HG02870 (cell line): Measurements from ENCODE around the gene MRPL38.
"Not testable (repeated sequence)": the region's sequence is repeated elsewhere in the genome, so short reads cannot be mapped to it uniquely, and the experiment has no call there.

Source experiments
- ATAC-seq: cut with Tn5 transposase; IDR thresholded peaks from one replicate; pipeline ENCODE4 v1.9.1; 2021; ENCODE audit warnings: mild to moderate bottlenecking, moderate library complexity; ENCODE audit not compliant: unreplicated experiment

The MRPL38 gene

DNA sequence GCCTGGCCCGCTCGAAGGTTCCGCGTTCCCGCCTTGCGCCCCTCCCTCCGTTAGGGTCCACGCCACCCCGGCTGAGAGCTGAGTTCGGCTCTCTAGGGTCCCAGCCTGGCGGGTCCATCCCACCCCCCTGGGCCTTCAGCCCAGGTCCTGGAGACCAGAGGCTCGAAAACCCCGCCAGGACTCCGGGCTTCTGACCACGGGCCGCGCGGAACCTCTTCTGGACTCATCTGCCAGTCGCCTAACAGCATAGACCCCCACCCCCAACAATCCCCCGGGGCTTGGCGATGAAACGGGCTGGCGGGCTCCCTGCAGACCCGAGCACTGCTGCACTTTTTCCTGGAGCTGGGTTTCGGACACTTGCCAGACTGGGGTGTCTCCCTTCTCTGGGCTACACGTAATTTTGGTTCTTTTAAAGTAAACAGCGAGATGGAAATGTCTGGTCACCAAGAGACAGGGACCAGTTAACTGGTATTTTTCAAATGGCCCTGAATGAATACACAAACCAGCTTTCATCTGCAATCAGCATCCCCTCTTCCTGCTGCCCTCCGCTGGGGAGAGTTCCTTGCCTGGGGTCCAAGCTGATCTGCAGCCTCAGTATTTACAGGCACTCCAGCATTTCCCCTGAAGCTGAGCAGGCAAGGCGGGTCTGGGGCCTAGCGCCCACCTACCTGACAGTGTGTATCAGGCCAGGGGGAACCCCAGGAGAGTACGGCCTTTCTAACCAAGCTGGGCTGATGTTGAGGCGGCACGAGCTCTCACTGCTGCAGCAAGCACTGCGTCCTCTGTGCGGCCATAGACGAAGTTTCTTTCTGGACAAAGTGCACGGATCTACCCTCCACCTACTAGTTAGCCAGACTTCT is 7.3 kb downstream of the MRPL38 start:
- no peak for ATAC-seq

DNA sequence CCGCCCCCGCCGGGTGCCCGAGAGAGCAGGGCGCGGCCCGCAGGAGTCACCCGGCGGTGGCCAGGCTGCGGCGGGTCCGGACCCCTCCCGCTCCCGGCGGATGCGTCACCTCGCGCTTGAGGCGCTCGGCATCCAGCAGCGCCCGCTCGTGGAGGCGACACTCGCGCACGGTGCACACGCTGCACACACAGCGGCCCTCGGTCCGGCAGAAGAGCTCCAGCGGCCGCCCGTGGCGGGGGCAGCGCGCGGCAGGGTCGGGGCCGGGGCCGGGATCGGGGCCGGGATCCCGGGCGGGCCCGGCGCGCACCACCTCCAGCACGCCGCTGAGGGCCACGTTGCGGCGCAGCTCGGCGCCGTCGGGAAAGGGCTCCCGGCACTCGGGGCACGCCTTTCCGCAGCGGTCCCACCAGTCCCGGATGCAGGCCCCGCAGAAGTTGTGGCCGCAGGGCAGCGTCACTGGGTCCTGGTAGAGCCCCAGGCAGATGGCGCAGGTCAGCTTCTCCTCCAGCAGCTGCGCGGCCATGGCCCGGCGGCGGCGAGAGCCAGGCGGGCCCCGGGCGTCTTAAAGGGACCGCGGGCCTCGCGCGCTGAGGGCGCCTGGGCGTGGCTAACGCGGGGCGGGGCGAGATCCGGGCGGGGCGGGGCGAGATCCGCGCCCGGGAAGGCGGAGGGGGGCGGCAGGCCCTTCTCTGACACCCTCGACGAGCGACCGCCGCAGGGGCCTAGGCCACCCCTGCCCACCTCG is 8.1 kb downstream of the MRPL38 start, which contains the start of gene TRIM65:
Gene TRIM65, minus strand, starts transcription at position 537 of the 745 bp plus-strand sequence. Its CDS starts 14 bp downstream, at position 523.
- ATAC-seq, result peak; percentile 45

DNA sequence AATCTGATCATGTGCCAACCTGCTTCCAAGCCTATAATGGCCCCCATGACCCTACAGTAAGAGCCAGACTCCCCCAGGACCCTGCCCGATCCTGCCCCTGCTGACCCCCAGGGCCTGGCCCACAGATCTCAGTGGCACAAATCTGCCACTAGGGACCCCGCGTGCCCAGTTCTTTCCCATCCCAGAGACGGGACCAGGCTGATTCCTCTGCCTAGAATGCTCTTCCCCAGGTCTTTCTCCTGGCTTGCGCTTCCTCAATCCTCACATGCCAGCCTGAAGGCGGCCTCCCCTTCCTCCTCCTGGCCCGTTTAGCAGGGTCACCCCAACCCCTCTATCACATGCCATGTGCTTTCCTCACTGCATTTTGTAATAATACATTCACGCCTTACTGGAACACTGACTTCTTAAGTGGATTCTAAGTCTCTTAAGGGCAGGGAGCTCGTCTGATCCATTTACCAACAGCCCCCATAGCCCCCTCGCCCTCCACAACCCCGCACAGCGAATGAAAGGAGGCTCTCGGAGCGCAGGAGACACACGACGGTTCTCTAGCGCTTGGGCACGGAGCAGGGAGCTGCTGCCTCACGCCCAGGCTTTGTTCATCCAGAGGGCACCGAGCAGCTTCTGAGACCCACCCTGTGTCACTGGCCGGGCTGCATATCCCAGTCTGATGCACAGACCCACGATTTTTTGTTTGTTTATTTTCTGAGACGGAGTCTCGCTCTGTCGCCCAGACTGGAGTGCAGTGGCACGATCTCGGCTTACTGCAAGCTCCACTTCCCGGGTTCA is 9.1 kb downstream of the MRPL38 start:
- ATAC-seq, result no peak

DNA sequence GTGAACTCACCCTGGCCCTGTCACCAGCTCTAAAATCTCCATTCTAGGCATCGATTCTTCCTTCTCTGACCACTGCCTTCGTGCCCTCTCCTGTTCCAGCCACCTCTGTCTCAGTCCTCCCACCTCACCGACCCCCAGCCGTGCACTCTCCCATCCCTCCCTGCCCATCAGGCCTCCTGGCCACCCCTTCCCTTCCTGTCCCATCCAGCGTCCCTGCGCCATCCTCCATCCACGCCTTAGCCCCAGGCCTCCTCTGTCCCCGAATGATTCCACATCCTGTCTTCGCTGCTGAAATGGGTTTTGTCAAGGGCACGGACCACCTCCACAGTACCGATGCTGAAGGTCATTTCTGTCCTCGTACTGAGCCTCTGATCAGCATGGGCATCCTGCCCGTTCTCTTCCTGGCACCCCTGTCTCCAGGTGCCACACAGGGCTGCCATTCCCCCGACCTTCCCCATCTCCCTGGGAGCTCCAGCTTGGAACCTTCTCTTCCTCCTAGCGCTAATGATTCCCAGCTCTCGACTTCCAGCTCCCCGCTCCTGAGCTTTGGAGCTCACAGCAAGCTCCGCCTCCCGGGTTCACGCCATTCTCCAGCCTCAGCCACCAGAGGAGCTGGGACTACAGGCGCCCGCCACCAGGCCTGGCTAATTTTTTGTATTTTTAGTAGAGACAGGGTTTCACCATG is 10.5 kb downstream of the MRPL38 start:
- no peak for ATAC-seq

DNA sequence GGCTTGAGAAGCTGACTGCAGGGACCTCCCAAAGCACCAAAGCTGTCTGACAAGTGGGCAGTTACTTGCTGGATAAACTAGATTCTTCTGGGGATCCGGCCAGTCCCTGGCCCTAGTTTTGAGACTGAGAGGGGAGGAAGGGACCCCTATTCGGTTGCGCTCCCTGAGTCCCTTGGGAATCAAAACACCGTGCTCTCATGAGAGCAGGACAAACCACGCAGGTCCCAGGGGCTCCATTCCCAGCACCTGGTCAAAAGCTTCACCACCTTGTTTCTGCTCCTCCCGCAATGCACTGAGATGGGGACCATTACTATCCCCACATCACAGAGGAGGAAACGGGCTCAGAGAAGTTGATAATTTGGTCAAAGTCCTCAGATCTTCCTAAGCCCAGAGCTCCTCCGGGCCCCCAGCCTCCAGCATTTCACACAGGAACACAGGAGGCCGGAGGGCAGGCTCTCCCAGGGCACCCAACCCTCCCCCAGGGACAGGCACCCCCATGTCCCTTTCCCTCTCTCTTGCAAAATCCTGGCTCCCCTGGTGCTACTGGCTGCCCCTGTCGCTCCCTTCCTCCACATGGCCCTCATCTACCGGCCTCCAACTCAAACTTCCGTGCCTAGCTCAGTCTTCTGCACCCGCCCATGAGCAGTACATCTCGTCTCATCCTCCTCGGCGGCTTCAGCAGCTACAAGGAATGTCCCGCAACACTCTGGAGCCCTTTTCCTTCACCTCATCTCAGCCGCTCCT is 11.2 kb downstream of the MRPL38 start:
- ATAC-seq, result no peak

DNA sequence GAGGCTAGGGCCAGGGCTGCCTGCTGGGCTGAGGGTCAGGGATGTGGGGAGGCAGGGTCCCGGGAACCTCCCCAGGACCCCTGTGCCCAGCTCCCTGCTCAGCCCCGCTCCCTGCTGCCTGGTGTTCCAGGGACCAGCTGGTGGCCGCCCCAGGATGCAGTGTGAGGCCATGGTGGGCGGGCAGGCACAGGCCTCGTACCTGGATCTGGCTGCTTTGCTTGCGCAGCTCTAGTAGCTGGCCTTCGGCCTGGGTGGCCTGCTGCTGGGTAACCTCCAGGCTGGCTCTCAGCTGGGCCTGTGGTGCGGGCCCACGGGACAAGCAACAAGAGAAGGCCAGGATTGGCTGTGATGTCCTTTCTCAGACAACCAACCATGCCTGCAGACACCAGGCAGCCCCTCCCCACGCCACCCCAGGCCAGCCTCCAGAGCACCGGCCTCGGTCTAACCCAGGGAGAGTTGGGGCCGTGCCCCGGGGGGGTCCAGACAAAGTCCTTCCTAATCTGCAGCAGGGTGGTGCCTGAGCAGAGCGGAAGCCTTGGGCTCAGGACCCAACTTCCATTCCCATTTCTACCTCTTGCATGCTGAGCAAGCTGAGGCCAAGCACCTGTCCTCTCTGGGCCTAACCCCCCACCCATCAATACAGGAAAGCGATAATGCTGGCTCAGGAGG is 12.0 kb downstream of the MRPL38 start:
- no peak for ATAC-seq

DNA sequence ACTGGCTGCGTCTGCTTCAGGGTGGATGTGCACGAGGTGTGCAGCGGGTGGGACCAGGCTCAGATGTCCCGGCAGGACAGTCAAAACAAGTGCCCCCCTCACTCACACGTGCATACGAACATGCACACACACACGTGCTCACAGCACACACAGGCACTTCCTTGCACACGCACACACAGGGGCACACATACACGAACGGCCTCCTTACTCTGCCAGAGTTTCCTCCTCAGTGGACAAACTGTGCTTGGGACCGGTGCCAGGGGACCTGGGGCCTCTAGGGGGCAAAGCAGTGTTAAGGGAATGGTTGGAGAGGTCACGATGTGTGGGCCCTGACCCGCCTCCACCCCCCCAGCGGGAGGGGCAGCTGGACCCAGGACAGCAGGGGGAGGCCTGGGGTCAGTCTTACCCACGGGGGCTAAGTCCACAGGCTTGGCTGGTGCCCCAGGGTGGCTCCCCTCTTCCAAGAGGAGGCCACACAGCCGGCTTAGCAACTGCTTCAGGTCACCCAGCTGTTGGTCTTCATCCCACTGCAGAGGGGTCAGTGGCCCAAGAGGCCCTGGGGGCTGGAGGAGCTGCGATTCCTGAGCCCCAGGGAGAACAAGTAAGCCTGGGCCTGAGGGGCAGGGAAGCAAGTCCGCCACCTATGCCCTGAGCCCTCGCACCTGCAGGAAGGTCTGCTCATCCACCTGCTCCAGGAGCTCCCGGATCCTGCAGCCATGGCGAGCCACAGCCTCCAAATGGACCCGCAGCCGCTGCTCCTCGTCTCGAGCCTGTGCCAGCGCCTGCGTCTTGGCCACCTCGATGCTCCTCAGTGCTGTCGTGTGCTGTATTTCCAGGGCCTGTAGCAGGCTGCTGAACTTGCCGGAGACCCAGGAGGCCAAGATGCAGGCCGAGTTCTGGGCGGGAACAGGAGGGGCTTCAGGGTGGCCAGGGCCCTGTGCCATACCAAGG is 12.8 kb downstream of the MRPL38 start:
- no peak for ATAC-seq

DNA sequence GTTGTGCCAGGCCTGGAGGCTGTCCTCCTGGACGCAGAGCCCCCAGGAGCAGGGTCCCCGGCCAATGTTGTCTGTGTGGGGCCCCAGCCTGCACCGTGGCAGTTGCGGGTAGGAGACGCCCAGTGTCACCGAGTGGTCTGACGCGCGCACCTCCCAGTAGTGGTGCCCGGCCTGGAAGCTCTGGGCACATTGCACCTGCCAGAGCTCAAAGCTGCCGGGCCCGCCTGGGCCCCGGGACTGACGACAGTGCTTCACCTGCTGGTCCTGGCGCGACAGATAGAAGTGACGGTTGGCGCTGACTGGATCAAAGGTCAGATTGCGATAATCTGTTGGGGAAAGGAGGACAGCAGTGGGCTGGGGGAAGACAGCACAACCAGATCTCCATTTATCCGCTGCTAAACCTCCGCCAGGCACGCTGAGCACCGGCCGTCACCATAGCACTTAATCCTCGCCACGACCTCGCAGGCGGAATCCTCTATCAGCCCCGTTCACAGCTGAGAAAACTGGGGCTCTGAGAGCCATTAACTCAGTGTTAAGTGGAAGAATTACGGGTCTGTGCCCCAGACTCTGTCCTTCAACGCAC is 13.6 kb downstream of the MRPL38 start:
- ATAC-seq, result no peak

DNA sequence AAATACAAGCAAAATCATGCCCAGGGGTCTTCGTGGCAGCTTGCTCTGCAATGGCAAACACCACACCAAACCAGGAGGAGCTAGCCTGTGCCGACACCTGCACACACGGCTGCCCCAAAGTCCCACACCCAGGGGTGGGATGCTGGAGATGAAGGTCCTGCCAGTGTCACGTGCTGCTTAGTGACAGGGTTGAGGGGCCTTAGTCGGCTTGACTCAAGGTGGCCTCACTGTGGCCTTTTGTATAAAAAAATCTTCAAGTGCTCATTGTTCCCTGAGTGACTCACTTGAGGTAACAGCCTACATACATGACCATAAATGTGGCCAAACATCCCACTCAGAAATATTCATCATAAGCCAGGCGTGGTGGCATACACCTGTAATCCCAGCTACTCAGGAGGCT is 15.2 kb downstream of the MRPL38 start:
- no peak for ATAC-seq

DNA sequence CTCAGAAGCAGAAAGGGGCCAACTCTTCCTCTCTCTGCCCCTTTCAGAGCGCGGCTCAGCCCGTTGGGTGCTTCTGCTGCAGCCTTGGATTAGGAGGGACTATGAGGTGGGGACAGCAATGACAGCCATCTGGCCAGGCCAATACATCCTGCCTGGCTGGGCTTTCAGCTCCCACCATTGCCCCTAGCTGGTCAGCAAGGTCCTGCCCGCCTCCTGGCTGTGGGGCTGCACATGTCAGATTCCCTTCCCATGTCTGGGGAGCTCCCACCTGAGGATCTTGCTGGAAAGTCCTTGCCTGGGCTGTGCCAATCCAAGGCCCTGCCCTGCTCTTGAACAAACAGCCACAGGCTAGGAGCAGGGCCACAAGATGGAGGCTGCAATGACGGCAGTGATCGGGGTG is 16.2 kb downstream of the MRPL38 start:
- ATAC-seq, result no peak

DNA sequence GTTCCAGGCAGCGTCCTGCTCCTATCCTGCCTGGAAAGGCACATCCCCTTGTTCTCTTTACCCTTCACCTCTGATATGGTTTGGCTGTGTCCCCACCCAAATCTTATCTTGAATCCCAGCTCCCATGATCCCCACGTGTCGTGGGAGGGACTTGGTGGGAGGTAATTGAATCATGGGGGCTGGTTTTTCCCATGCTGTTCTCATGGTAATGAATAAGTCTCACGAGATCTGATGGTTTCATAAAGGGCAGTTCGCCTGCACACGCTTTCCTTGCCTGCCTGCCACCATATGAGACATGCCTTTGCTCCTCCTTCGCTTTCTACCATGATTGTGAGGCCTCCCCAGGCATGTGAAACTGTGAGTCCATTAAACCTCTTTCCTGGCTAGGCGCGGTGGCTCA is 18.8 kb downstream of the MRPL38 start:
- ATAC-seq, result not testable (repeated sequence)

DNA sequence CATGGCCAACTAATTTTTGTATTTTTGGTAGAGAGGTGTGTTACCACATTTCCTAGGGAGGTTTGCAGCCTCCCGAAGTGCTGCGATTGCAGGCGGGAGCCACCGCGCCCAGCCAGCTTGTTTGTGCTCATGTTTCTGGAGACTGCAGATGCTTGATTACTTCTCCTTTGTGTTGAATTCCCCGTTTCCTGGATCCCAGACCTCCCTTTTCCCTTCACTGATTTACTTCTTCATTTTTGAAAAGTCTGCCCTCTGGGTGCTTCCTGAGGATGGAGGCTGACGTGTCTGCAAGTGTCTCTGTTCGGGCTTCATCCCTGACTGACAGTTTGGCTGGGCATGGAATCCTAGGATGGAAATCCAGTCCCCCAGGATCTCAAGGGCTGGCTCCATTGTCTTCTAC is 19.3 kb downstream of the MRPL38 start:
- ATAC-seq, result no peak

DNA sequence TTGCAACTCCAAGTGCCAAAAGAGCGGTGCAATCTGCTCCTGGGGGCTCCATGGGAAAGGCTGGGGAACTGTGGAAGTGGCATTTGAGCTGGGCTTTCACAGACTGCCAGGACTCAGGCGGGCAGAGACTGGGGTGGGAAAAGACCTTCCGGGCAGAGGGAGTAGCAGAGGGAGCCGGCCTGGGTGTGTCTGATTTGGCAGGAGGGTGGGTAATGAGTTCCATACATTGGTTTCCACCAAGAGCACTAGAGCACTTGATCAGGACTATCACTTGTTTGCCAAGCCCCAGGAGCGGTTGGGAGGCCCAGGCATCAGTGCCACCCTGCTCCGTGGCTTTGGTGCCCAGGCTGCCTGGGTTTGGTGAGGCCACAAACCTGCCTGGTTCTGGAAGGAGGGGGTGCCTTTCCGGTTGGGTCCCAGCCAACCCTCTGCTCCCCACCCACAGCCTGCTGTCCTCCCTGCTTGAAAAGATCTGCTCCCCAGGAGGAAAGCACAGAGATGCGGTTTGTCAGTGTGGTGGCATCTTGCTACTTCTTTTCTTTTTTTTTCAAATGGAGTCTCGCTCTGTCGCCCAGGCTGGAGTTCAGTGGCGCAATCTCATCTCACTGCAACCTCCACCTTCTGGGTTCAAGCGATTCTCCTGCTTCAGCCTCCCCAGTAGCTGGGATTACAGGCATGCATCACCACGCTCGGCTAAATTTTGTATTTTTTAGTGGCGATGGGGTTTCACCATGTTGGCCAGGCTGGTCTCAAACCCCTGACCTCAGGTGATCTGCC is 22.8 kb downstream of the MRPL38 start:
- no peak for ATAC-seq

DNA sequence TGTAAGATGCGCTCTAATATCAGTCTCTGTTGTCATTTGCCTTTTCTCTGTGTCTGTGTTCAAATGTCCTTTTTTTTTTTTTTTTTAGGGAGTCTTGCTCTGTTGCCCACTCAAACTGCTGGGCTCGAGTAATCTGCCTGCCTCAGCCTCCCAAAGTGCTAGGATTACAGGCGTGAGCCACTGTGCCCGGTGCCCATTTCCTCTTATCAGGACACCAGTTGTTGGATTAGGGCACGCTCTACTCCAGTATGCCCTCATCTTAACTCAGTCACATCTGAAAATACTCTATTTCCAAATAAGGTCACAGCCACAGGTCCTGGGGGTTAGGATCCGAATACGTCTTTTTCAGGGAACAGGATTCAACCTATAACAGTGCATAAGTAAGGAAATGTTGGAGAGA is 24.4 kb downstream of the MRPL38 start:
- no peak for ATAC-seq

DNA sequence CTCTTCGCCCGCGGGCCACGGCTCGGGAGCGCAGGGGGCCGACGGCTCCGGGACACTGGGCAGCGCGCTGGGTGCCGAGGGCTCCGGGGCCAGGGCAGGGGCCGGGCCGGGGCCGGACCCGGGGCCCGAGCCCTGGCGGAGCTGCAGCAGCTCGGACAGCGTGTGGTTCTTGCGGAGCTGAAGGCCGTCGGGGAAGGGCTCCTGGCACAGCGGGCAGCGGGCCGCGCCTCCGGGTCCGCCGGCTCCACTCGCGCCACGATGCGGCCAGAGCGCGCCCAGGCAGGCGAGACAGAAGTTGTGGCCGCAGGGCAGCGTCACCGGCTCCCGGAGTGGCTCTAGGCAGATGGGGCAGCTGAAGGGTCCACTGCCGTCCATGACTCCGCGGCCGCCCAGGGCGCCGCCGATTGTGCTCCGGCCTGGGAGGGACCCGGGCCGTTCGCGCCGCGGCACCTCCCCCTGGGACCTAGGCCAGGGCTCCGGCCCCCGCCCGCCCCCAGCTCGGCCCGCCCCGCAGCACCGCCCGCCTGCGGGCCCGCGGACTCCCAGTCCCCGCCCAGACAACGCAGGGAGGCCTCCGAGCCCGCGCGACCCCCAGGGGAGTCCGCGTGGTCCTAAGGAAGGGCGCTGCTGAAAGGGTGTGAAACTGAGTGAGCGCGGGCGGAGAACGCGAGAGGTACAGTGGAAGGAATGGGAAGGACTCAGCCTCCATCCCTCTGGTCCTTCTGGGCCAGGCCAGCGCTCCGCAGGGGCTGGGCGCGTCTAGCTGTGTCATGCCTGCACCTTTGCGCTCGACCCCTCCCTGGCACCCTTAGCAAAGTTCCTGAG is 26.3 kb downstream of the MRPL38 start, which contains the start of gene TRIM47:
Gene TRIM47, minus strand, starts transcription at position 408 of the 825 bp plus-strand sequence. Its CDS starts 33 bp downstream, at position 375.
- ATAC-seq, result no peak

DNA sequence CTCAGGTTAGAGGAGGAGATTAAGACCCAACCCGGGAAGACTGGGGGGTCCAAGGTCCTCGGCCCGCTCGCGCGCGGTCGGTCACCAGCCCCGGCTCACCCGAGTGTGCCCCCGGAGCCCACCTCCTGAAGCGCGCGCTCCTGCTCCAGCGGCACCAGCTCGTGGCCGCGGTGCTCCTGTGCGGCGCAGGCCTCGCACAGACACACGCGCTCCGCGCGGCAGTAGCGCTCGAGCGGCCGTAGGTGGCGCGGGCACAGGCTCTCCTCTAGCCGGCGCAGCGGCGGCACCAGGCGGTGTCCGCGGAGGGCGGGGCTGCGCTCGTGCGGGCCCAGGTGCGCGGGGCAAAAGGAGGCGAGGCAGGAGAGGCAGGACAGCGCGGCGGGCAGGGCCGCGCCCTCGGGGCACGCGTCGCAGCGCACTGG is 26.9 kb downstream of the MRPL38 start:
- no peak for ATAC-seq
